Measurements from ENCODE around the gene SUSD1. TPM values are rescaled to one million over a fixed set of nuclear protein-coding genes. Genes with fewer than 3 reads are reported as not detected.

SUSD1 gene
- total and polyA plus RNA-seq, 2 of the 13 experiments (the other 11 are each of a cell fraction or from before 2014, with no cell fraction given): 25.9 to 32.3 TPM

DNA sequence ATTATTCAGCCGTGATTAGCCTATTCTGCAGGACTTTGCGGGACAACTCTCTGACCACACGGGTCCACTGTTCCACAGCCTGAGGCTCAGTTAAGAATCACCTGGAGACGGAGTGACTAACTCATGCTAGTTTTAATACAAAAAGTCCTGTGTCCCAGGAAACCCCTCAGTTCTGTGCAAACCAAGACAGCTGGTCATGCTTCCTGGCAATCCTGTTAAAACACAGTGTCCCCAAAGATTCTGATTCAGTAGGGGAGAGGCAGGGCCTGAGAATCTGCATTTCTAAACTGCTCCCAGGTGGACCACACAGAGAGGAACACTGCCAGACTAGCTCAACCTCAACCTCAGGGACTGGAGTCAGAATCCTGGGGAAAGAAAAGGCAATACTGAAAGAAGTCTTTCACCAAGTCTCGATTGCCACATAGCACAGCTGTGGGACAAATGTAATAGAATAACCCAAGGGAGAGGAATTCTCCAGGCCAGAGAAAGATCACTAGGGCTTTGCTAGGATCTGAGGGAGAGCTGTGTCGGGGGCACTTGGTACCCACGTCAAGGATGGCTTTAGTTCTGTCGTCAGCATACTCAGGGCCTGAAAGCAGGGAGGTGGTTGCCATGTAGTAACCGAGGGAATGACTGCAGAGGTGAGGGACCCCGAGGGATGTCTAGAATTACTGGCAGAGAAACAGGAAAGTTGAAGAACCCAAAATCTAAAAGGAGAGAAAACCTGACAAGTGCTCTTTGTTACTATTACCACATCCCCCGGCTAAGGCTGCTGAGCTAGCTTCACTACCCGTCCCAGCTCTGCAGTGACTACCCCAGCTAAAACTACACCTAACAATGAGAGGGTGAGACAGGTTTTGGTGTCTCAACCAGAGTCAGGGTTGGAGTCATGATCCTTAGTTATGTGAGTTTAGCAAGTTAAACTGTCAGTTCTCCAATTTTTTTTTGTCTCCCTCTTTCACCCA is 8.6 kb downstream of the SUSD1 start (continued):
- TF ChIP-seq ZNF362 (CRISPR knock-in tag; IDR thresholded peaks at IDR 0.05; ENCODE audit: borderline replicate concordance) (no peak), HDAC2 (CRISPR knock-in tag; IDR thresholded peaks at IDR 0.05) (no peak), HNRNPUL1 (IDR thresholded peaks at IDR 0.05; ENCODE audit: low read depth, low read length) (no peak), NKX3-1 (CRISPR knock-in tag; IDR thresholded peaks at IDR 0.05) (no peak), ZNF7 (CRISPR knock-in tag; IDR thresholded peaks at IDR 0.05) (no peak), SNAPC2 (CRISPR knock-in tag; IDR thresholded peaks at IDR 0.05) (no peak)
- TF ChIP-seq, protein P1, sequence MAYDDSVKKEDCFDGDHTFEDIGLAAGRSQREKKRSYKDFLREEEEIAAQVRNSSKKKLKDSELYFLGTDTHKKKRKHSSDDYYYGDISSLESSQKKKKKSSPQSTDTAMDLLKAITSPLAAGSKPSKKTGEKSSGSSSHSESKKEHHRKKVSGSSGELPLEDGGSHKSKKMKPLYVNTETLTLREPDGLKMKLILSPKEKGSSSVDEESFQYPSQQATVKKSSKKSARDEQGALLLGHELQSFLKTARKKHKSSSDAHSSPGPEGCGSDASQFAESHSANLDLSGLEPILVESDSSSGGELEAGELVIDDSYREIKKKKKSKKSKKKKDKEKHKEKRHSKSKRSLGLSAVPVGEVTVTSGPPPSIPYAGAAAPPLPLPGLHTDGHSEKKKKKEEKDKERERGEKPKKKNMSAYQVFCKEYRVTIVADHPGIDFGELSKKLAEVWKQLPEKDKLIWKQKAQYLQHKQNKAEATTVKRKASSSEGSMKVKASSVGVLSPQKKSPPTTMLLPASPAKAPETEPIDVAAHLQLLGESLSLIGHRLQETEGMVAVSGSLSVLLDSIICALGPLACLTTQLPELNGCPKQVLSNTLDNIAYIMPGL (CRISPR knock-in tag; IDR thresholded peaks at IDR 0.05; ENCODE audit: borderline replicate concordance in 1 of 2, low read depth in 1 of 2): no peak
- TF ChIP-seq, protein P2, sequence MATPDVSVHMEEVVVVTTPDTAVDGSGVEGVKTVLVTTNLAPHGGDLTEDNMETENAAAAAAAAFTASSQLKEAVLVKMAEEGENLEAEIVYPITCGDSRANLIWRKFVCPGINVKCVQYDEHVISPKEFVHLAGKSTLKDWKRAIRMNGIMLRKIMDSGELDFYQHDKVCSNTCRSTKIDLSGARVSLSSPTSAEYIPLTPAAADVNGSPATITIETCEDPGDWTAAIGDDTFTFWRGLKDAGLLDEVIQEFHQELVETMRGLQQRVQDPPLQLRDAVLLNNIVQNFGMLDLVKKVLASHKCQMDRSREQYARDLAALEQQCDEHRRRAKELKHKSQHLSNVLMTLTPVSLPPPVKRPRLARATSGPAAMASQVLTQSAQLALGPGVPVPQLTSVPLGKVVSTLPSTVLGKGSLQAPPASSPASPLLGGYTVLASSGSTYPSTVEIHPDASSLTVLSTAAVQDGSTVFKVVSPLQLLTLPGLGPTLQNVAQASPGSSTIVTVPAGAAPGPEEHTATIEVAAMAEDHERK (CRISPR knock-in tag; IDR thresholded peaks at IDR 0.05; ENCODE audit: low read depth): no peak

All from HepG2 (cell line).